Kidney (tissue), 14 donors: ENCODE results near the gene MMP10. TPM values are rescaled to one million over a fixed set of nuclear protein-coding genes. Genes with fewer than 3 reads are reported as not detected.
A peak's percentile ranks its signal among the peaks of the same experiment; 100 is the strongest.
"Not testable (repeated sequence)": the region's sequence is repeated elsewhere in the genome, so short reads cannot be mapped to it uniquely, and the experiment has no call there.

Source experiments
- DNase-seq, 5 donors: peaks; one replicate each; pipeline ENCODE4 v3.0.0-alpha.2; 2013 to 2020
- FAIRE-seq: peaks from 2 replicates; lab custom pipeline; 2012; peaks lifted over from hg19 to GRCh38; lab: Jason Lieb, UNC
- H3K27ac ChIP-seq, 2 donors: one replicate each; pipeline ENCODE4 v1.7.0; 2013; ENCODE audit warnings: low read depth in 2 of 2, low read length in 2 of 2, inconsistent platforms in 1 of 2
- H3K27me3 ChIP-seq: one replicate; pipeline ENCODE4 v1.7.1; 2013; ENCODE audit warnings: low read length, inconsistent platforms; ENCODE audit not compliant: control insufficient read depth, insufficient read depth
- H3K36me3 ChIP-seq, 3 donors: one replicate each; pipeline versions ENCODE4 v1.7.0 to v1.7.1; 2013; ENCODE audit warnings: low read length in 3 of 3, control low read depth in 1 of 3, inconsistent platforms in 1 of 3; ENCODE audit not compliant: insufficient read depth in 3 of 3, control insufficient read depth in 2 of 3
- H3K4me1 ChIP-seq, 3 donors: one replicate each; pipeline versions ENCODE4 v1.7.0 to v1.7.1; 2013; ENCODE audit warnings: low read length in 3 of 3, inconsistent platforms in 1 of 3, low read depth in 1 of 3; ENCODE audit not compliant: control insufficient read depth in 2 of 3, insufficient read depth in 2 of 3
- H3K4me3 ChIP-seq, 3 donors: one replicate each; pipeline versions ENCODE4 v1.7.0 to v1.8.1; 2013; ENCODE audit warnings: low read length in 3 of 3, control low read depth in 1 of 3, inconsistent platforms in 1 of 3
- H3K9ac ChIP-seq, 3 donors: one replicate each; pipeline versions ENCODE4 v1.7.0 to v1.7.1; 2013; ENCODE audit warnings: low read length in 3 of 3, control low read depth in 1 of 3, inconsistent platforms in 1 of 3
- H3K9me3 ChIP-seq, 3 donors: one replicate each; pipeline versions ENCODE4 v1.7.0 to v1.7.1; 2013; ENCODE audit warnings: low read length in 3 of 3, control low read depth in 1 of 3, inconsistent platforms in 1 of 3; ENCODE audit not compliant: control insufficient read depth in 2 of 3, insufficient read depth in 1 of 3
- intact Hi-C: fragments of 100-400 bp; cut with DNase I; formaldehyde crosslinking; loops from one replicate; pipeline ENCODE4 v1.11.1; 2022
- polyA plus RNA-seq: library from polyadenylated mRNA; stranded (reverse); fragments of 350-450 nt; fragmentation: Illumina TruSeq; extraction: RNeasy Lipid Tissue Mini Kit (QIAGEN cat#74804); gene quantifications from one replicate; pipeline ENCODE4 v1.2.3, GENCODE V29; 2014; ENCODE audit warnings: low read depth, low replicate concordance; ENCODE audit not compliant: insufficient read depth
- total RNA-seq: library from RNA; stranded (reverse); fragmentation: NEBNext Ultra II Directional; extraction: Animal tissue kit (Norgen Biotek cat#: 25700); gene quantifications from one replicate; pipeline ENCODE4 v1.2.1, GENCODE V29; 2021
- TF ChIP-seq, protein P1 (sequence below): IDR thresholded peaks from 3 replicates; pipeline ENCODE4 v1.5.1; 2012; ENCODE audit warnings: mild to moderate bottlenecking, moderate library complexity, borderline replicate concordance; ENCODE audit not compliant: insufficient read depth; ENCODE audit errors: extremely low read depth
- donor health status: control.
- donor health status: control.
- donor health status: control.
- donor health status: control.
- donor health status: control.
- donor health status: DM: yes; HTN: yes; CAD: no.
- donor health status: Normal renal cell carcinoma (clear cell type).

MMP10 gene
- total and polyA plus RNA-seq, 2 donors from 2014 or later, result 0.22 TPM; not detected in 1

- no peak for FAIRE-seq
- TF ChIP-seq, protein P1, sequence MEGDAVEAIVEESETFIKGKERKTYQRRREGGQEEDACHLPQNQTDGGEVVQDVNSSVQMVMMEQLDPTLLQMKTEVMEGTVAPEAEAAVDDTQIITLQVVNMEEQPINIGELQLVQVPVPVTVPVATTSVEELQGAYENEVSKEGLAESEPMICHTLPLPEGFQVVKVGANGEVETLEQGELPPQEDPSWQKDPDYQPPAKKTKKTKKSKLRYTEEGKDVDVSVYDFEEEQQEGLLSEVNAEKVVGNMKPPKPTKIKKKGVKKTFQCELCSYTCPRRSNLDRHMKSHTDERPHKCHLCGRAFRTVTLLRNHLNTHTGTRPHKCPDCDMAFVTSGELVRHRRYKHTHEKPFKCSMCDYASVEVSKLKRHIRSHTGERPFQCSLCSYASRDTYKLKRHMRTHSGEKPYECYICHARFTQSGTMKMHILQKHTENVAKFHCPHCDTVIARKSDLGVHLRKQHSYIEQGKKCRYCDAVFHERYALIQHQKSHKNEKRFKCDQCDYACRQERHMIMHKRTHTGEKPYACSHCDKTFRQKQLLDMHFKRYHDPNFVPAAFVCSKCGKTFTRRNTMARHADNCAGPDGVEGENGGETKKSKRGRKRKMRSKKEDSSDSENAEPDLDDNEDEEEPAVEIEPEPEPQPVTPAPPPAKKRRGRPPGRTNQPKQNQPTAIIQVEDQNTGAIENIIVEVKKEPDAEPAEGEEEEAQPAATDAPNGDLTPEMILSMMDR, result peak; percentile 50
Measured at GRCh38 chr11:102733232-102733875, 47.1 kb downstream of the MMP10 start.

DNA sequence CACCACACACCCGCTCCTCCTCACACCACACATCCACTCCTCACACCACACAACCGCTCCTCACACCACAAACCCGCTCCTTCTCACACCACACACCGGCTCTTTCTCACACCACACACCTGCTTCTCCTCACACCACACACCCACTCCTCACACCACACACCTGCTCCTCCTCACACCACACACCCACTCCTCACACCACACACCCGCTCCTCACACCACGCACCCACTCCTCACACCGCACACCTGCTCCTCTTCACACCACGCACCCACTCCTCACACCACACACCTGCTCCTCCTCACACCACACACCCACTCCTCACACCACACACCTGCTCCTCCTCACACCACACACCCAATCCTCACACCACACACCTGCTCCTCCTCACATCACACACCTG is 49.5 kb downstream of the MMP10 start:
- H3K4me3 ChIP-seq, H3K27me3 ChIP-seq, DNase-seq, H3K9me3 ChIP-seq, H3K27ac ChIP-seq, intact Hi-C loops, FAIRE-seq, H3K4me1 ChIP-seq, H3K9ac ChIP-seq, H3K36me3 ChIP-seq: not testable (repeated sequence)

More at GRCh38 chr11:102733232-102733875, 47.1 kb downstream of the MMP10 start:
- peak in 4 of 5 donors; percentile 9 to 32 (median 20) for DNase-seq
- Histone ChIP-seq H3K4me1 (no peaks in the 10 kb centered on the region), H3K9me3 (no peaks in the 10 kb centered on the region), H3K4me3 (no peak overlapping the region), H3K27ac (no peak overlapping the region), H3K27me3 (no peaks in the 10 kb centered on the region), H3K9ac (no peak overlapping the region), H3K36me3 (no peaks in the 10 kb centered on the region)
- intact Hi-C loops, result no loop called here

GRCh38 chr11:102729849-102730815 is 50.3 kb downstream of the MMP10 start:
- H3K4me1 ChIP-seq, result no peaks in the 10 kb centered on the region
- DNase-seq (no peak), FAIRE-seq (no peak)
- no peak overlapping the region for H3K4me3 ChIP-seq
- H3K9me3 ChIP-seq, result no peaks in the 10 kb centered on the region
- intact Hi-C loops, result no loop called here
- H3K9ac ChIP-seq, result no peak overlapping the region
- TF ChIP-seq, protein P1, result no peak
- H3K27me3 ChIP-seq, result no peaks in the 10 kb centered on the region
- no peaks in the 10 kb centered on the region for H3K36me3 ChIP-seq
- no peak overlapping the region for H3K27ac ChIP-seq

- H3K27ac ChIP-seq, result no peak overlapping the region
- no peaks in the 10 kb centered on the region for H3K36me3 ChIP-seq
- H3K4me3 ChIP-seq, result no peak overlapping the region
- intact Hi-C loops, result no loop called here
- H3K9me3 ChIP-seq, result no peaks in the 10 kb centered on the region
- H3K9ac ChIP-seq, result no peak overlapping the region
- FAIRE-seq (no peak), DNase-seq (no peak)
- H3K27me3 ChIP-seq, result no peaks in the 10 kb centered on the region
- TF ChIP-seq, protein P1, result no peak
- no peaks in the 10 kb centered on the region for H3K4me1 ChIP-seq
Measured at GRCh38 chr11:102727890-102728289, 52.5 kb downstream of the MMP10 start.
